LoVo (cell line): ENCODE results near the gene C2orf92.
"Not testable (repeated sequence)": the region's sequence is repeated elsewhere in the genome, so short reads cannot be mapped to it uniquely, and the experiment has no call there.

Experiments used
- DNase-seq: peaks from one replicate; pipeline ENCODE4 v3.0.0-alpha.2; 2016; ENCODE audit warnings: low spot score

The C2orf92 gene

DNA sequence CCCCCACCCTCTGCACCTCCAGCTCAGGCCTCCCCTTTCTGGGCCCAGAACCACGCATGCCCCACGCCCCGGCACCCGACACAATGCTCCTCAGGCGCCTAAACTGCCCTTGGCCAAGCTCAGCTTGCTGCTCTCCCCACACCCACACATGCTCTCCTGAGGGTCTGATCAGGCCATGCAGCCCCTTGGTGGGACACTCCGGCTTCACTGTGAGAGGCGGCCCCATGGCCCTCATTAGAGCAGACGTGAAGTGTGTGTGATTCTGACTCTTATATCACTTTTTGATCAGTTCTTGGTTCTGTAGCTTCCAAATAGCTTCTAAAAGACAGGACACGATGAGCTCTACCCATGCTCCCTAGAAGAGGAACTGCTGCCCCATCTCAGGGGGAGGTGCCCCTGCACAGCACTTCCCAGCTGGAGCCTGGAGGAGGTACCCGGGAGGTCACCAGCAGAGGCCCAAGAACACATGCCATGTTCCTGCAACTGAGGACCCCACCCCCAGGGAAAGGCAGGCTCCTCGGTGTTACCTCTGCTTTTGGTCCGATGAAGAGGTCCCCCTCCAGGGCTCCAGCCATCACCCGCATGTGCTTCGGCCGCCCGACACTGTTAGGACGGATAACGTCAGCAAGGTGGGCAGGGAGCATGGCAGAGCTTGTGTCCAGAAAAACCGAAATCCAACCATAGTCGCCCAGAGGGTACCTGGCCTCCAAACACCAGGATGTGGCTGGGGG, 9.3 kb upstream of the C2orf92 start:
- no peak for DNase-seq

DNA sequence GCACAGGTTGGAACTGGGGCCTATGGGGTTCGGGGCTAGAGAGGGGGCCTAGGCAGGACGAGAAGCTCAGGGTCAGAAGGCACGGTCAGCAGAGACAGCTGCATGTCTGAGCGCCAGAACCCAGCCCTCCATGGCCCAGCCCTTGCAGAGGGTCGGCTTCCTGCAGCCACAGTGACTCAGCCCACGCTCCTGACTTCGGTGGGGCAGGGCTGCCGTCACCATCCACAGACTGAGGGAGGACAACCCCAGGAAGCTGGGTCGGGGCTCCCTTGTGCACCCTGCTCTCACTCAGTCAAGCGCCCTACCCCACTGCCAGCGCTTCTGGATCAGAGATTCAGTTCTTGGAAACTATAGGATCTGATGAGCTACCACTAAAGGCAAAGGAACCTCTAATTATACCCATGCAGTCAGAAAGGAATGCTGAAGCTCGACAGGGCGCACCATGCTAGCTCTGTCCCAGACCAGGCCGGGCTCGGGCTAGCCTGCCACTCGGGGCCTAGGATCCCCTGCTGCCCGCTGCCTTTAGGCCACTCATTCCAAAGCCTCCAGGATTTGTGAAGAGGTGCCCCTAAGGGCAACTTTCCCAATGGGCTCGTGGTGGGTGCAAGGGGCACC, 8.6 kb upstream of the C2orf92 start:
- no peak for DNase-seq

DNA sequence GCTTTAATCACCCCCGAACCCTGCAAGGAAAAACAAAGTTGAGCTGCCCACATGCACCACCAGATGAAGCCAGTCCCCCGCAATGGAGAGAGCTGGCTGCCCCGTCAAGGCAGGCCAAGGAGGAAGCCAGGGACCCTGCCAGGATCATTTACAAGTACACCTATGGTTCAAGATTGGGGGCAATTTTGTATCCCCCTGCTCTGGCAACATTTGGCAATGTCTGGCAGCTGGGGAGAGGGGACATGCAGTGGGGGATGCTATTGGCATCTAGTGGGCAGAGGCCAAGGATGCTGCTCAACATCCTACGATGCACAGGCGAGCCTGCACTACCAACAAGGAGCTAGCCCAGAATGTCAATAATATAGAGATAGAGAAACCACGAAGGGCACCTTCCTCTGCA, 7.6 kb upstream of the C2orf92 start:
- no peak for DNase-seq

DNA sequence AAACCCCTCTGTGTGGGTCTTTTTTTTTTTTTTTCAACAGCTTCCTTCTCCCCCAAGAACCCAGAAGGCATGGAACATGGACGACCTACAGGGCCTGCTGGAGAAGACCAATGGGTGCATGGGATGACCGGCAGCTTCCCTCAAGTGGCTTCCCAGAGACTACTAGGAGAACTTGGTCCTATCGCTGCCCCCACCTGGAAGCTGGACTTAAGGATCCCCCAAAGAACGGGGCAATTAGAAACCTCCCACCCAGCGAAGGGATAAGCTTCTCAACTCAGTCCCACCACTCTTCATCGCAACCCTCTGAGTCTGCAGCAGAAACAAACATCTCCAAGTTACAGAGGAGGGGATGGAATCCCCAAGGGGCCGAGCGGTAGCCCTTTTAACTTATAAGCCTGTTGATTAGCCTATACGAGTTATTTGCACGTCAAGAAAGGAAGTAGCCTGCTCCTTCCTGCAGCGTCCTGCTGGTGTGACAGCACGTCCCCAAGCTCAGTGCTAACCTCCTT, 7.1 kb upstream of the C2orf92 start:
- DNase-seq: no peak

DNA sequence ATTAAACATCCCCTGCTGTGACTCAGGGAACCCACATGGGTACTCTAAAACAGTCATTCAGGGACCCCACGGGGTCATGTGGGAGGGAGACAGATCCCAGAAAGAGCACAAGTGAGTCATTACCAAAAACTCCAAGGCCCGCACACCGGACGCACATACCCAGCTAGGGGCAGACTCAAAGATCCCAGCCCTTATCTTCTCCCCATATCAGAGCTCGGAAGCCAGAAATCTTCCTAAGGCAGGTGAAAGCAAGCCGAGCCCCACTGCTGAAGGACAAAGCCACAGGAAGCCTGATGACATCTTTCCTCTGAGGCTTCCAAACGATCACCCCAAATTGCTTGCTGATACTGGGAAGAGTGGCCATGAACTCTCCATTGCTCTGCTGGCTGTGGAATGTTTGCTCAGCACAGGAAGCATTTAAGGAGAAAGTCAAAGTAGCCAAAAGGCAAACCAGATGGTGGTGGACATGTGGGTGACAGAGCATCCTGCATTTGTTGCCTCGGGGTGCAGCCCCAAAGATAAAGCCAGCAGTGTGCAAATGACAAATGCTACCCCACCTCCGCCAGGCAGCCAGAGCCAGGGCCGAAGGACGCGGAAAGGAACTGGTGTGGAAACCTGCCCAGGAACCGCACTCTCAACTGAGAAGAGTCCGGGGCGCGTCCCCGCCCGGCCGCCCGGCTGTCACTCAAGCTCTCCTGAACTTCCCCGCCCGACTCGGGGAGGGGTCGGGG, 6.5 kb upstream of the C2orf92 start:
- DNase-seq: peak; percentile 66

DNA sequence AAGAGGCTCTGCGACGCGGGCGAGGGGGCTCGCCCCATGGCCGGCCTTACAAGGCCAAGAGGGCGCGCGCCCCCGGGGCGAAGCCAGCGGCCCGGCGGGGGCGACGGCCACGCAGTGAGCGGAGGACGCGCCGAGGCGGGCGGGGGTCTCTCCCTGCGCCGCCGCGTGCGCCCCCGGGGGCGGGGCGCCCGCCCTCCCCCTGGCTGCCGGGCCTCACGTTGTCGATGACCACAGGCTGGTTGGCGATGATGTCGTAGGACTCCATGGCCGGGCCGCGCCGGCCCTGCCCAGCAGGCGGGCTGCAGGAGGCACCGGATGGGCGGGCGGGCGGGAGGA, 5.9 kb upstream of the C2orf92 start:
- DNase-seq: no peak

DNA sequence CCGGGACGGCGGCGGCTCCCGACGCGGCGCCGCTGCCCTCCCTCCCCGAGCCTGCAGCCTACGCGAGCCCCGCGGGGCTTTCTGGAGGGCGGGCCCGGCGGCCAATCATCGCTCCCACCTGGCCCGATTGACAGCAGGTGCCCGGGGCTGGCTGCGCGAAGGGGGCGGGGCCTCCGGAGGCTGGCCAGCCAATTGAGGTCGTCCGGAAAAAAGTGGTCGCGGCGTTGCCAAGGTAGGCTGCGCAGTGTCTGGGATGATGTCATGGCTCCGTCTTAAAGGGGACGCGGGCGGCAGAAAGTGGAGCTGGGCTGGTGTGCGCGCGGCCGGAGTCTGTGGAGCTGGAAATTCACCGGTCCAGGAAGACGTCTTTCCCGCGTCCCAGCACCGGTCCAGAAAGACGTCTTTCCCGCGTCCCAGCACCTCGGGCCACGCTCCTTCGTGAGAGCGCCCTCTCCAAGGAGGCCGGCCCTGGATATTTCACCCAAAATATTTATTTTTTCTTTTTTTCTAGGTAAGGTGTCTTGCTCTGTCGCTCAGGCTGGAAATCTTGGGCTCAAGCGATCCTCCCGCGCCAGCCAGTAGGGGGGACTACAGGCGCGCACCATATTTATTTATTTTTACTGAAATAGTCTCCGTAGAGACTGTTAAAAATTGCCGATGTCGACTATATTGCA, 5.4 kb upstream of the C2orf92 start, which contains the start of gene ACTR1B:
ACTR1B (minus strand) TSS at position 83 of the 674 bp plus-strand sequence. CDS start 154 bp downstream, outside the sequence.
- DNase-seq: peak; percentile 99

DNA sequence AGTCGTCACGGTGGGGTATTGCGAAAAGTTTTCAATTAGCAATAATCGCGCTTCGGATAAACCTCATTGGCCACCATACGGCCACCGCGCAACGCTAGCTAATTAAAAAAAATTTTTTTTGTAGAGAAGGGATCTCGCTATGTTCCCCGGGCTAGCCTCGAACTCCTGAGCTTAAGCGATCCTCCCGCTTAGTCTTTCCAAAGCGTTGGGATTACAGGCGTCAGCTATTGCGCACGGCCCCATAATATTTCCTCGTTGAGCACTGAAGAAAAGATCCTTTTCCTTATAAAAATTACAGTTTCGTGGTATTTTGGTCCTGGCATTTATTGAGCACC, 4.9 kb upstream of the C2orf92 start:
- no peak for DNase-seq

DNA sequence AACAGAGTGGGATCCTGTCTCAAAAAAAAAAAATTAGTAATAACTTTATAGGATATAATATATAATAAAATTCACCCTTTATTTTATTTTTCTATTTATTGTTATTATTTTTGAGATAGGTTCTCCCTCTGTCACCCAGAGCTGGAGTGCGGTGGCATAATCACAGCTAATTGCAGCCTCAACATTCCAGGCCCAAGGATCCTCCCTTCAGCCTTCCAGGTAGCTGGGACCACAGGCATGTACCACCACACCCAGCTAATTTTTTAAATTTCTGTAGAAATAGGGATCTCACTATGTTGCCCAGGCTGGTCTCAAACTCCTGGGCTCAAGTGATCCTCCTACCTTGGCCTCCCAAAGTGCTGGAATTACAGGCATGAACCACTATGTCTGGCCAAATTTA, 958 bp downstream of the C2orf92 start:
- no peak for DNase-seq

DNA sequence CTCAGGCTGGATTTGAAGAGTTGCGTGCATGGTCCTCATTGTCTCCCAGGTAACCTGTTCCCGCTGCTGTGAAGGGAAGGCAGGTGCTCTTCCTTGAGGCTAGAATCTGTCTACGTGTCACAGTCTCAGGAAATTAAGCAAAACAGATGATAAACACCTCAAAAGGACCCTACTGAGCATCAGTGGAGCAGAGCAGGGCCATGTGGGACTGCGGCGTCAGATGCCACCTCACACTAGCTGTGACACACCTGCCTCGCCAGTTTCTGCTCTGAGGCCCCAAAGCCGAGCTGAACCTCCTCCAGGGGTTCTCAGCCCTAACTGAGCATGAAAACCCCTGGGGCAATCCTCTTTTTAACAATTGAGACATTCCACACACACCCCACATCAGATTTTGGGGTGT, 2.0 kb downstream of the C2orf92 start:
- no peak for DNase-seq

DNA sequence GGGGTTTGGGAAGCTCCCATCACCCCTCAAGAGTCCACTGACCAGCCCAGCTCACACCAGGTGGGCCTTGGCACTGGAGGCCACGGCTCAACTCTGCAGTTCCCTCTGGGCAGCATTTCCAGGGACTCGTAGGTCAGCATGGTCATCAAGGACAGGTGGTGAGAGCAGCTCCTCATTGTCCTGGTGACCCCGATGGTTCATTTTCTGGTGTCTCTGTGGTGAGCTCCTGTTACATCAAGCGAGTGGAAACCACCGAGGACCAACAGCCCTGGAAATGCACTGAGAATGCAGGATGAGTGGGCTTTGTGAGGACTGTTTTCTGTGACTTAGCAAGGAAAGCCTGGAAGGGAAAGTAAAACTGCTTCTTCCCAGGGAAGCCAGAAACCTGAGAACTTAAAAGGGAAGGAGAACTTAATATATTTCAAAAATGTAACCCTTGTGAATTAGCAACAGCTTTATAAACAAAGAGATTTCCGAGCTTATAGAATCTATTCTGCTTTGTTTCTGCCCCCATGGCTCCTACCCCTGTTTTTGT, 3.2 kb downstream of the C2orf92 start:
- not testable (repeated sequence) for DNase-seq

DNA sequence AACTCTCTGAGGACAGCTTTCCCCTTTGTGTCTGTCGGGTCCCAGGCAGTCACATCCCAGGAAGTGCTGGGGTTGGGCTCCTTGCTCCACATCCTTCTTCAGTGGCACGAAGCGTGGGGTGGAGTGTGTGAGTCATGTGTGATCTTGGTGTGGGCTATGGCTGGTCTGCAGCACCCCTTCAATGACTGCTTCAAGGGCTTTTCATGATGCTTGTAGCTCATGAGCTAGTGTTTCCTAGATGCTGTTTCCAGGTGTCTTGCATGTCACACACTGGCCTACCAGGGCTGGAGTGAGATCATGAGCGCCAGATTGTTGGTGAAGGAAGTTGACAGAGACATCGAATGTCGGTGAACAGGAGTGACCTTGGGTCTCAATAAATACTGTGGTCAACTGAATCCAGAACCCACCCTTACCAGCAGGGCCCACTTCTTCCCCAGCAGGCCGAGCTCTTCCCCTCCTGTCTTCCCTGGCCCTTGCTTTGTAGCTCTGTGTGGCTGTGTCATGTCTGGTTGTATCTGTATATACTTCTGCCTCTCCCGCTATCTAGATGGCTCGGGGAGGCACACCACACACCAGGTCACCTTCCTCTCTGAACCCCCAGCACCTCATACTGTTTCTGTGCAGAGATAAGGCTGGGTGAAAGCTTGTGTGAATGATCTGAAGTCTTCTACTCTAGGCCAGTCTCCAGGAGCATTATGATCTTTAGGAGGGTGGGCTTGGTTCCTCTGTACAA, 3.8 kb downstream of the C2orf92 start:
- DNase-seq: no peak

DNA sequence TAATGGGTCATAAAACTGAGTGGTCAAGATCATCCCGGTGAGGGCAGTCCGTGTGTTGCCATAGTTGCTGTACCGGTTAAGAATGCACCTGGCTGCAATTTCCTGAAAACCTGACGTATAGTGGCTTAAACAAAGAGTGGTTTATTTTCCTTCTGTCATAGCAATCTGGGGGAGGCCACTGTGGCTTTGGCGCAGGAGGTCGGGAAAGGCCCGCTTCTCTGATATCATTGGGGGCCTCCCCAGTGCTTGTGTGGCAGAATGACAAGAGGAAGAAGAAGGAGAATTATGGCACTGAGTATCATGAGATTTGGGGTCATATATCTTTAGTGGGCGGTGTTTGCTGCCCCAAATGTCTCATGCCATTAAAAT, 4.4 kb downstream of the C2orf92 start:
- no peak for DNase-seq

DNA sequence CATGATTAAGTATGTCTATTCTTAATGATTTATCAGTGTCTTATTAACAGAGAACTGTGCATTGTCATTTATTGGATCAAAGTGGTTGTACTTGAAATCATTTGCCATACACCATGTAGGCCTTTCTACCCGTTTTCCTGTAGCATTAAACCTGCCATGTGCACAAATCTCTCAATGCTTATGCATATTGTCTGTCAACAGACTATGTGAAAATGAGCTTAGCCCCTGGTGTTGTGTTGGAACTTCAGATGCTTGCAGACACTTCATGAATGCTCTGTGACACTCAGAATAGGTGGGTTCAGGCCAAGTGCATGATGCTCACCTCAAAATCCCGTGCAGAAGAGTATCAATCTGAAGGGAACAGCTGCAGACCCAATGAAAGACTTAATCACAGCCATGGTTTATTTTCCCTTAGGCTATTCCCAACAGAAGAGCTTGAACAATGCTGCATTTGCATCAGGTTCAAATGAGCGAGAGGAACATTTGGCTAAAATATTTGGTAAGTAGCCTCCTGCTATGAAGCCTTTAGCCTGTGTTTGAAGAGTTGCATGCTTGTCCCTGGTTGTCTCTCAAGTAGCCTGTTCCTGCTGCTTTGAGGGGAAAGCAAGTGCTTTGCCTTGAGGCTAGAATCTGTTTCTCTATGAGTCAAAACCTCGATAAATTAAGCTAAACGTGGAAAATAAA, 6.1 kb downstream of the C2orf92 start:
- no peak for DNase-seq

DNA sequence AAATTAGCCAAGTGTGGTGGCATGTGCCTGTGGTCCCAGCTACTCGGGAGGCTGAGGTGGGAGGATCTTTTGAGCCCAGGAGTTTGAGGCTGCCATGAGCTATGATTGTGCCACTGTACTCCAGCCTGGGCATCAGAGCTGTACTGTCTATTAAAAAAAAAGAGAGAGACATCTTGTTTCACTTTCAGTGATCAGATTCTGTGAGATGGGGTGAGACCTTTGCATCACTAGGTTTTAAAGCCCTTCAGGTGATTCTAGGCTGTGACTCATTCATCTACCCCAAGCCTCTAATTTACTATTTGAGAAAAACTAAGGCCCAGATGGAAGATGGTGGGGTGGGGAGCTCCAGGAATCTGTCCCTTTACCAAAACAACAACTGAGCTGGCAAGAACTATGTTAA, 7.1 kb downstream of the C2orf92 start:
- no peak for DNase-seq

DNA sequence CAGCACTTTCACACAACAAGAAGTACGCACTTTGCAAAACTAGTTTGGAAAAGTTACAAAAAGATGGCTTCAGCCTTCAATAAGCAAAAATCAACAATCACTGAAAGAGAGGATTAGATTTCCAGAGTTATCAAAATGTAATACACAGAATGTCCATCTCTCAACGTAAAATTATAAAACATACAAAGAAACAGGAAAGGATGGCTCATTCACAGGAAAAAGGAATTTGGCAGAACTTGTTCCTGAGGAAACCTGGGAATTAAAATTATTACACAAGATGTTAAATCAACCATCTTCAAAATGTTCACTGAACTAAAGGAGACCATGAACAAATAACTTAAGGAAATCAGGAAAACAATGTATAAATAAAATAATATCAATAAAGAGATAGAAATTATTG, 8.0 kb downstream of the C2orf92 start:
- DNase-seq: no peak

DNA sequence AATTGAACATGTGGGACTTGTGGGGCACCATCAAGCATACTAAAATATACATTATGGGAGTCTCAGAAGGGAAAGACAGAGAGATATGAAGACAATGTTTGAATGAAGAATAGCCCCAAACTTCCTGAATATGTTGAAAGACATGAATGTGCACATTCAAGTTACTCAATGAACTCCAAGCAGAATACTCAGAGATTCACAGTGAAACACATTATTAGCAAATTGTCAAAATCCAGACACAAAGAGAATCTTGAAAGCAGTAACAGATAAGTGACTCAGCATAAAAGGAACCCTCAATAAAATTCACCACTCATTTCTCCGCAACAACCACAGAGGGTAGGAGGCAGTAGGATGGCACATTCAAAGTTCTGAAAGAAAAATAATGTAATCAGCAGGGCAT, 8.8 kb downstream of the C2orf92 start:
- no peak for DNase-seq

DNA sequence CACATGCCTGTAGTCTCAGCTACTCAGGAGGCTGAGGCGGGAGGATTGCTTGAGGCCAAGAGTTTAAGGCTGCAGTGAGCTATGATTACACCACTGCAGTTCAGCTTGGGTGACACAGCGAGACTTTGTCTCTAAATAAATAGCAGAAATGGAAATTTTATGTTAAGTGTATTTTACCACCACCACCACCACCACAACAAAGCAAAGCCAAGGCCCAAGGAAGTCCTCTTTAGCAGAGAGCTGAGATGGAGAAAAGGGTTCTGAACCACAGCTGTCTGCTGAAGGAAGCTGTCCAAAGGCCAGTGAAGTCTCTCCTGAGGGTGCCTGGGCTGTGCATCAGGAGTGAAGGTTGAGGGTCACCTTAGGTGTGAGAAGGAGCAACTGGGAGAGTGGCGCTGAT, 17.7 kb downstream of the C2orf92 start:
- DNase-seq: not testable (repeated sequence)

DNA sequence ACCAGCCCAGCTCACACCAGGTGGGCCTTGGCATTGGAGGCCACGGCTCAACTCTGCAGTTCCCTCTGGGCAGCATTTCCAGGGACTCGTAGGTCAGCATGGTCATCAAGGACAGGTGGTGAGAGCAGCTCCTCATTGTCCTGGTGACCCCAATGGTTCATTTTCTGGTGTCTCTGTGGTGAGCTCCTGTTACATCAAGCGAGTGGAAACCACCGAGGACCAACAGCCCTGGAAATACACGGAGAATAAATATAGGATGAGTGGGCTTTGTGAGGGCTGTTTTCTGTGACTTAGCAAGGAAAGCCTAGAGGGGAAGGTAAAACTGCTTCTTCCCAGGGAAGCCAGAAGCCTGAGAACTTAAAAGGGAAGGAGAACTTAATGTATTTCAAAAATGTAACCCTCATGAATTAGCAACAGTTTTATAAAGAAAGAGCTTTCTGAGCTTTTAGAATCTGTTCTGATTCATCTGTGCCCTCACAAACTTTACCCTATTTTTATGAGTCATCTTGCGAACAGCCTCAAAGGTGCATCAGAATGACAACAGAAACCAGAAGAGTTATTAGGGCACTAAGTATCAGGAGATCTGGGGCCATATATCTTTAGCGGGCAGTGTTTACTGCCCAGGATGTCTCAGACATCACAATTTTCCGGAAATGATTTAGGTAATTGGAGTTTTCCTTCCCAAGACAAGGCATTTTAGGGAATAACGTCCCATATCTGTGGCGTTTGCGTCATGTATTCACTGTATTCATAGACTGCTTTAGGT, 18.7 kb downstream of the C2orf92 start:
- DNase-seq: no peak

DNA sequence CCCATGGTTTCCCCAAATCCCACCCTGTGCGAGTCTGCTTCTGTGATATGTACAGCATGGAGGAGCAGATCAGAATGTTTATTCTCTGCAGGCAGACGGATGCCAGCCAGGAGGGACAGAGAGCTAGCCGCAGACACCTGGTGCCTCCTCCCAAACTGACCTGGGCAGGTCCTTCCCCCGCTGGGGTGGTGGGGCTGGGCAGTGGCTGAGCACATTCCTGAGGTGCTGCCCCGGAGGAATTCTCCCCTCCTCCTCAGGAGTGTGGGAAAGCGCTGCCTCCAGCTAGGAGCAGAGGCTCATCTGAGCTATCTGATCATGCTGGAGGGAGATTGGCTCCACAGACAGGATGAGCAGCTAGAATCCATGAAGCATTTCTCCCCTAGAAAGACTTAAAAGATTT, 21.7 kb downstream of the C2orf92 start:
- DNase-seq: no peak
